Right lobe of liver (tissue), 4 donors: Measurements from ENCODE around the gene KRTAP2-3.

Experiments used
- POLR2A ChIP-seq: fragments of 450-650 bp; IDR thresholded peaks from one replicate; pipeline ENCODE4 v1.6.1; 2017; ENCODE audit warnings: antibody characterized with exemption, mild to moderate bottlenecking
- TF ChIP-seq, protein P1 (sequence below), 4 donors: fragments of 200-600 bp in 3 of 4; fragments of 450-650 bp in 1 of 4; IDR thresholded peaks; one replicate each; pipeline versions ENCODE4 v1.5.1 to v1.8.0; 2016 to 2022; ENCODE audit warnings: antibody characterized with exemption in 4 of 4, mild to moderate bottlenecking in 2 of 4
- donor health status: DM: no; HTN: no; CAD: no.
- donor health status: DM: no; HTN: no; CAD: no.
- donor health status: DM: no; HTN: yes; CAD: no.

DNA sequence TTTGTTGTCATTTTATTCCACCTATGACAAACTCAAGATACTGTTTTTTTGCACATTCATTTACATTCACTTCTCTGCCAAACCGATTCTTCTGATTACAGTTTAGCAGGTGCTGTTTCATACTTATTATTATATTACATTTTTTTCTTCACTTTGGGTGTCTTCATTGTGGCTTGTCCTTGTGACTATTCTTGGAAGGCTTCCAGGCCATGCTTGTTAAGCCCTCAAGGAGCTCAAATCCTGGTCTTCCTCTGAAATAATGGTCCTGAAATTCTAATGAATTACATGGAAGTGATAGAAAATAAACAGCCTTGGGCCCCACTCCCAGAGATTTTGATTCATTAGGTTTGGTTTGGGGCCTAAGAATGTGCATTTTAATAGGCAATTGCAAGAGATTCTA, 4.4 kb upstream of the KRTAP2-3 start:
- TF ChIP-seq POLR2A: no peak
- TF ChIP-seq, protein P1, sequence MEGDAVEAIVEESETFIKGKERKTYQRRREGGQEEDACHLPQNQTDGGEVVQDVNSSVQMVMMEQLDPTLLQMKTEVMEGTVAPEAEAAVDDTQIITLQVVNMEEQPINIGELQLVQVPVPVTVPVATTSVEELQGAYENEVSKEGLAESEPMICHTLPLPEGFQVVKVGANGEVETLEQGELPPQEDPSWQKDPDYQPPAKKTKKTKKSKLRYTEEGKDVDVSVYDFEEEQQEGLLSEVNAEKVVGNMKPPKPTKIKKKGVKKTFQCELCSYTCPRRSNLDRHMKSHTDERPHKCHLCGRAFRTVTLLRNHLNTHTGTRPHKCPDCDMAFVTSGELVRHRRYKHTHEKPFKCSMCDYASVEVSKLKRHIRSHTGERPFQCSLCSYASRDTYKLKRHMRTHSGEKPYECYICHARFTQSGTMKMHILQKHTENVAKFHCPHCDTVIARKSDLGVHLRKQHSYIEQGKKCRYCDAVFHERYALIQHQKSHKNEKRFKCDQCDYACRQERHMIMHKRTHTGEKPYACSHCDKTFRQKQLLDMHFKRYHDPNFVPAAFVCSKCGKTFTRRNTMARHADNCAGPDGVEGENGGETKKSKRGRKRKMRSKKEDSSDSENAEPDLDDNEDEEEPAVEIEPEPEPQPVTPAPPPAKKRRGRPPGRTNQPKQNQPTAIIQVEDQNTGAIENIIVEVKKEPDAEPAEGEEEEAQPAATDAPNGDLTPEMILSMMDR (IDR thresholded peaks at IDR 0.05): no peak
